GM21576 (cell line): ENCODE results near the gene PALLD.
"Not testable (repeated sequence)": the region's sequence is repeated elsewhere in the genome, so short reads cannot be mapped to it uniquely, and the experiment has no call there.

Experiments
- ATAC-seq: cut with Tn5 transposase; IDR thresholded peaks from one replicate; pipeline ENCODE4 v1.9.1; 2021; ENCODE audit warnings: mild to moderate bottlenecking, moderate library complexity; ENCODE audit not compliant: unreplicated experiment

PALLD gene

GRCh38 chr4:168691631-168692369 lies 194.9 kb downstream of the PALLD start:
- ATAC-seq: no peak

- ATAC-seq: no peak
Measured at GRCh38 chr4:168693750-168694490, 197.1 kb downstream of the PALLD start.

- ATAC-seq: no peak
Measured at GRCh38 chr4:168694667-168695066, 197.8 kb downstream of the PALLD start.

GRCh38 chr4:168695288-168695687 lies 198.4 kb downstream of the PALLD start:
- no peak for ATAC-seq

GRCh38 chr4:168696280-168696679 lies 199.4 kb downstream of the PALLD start:
- no peak for ATAC-seq

- ATAC-seq: no peak
Measured at GRCh38 chr4:168696826-168697225, 200.0 kb downstream of the PALLD start.

- ATAC-seq: no peak
Measured at GRCh38 chr4:168699224-168699878, 202.5 kb downstream of the PALLD start.

GRCh38 chr4:168701061-168701460 lies 204.2 kb downstream of the PALLD start:
- ATAC-seq: no peak

- not testable (repeated sequence) for ATAC-seq
Measured at GRCh38 chr4:168702581-168703087, 205.8 kb downstream of the PALLD start.

GRCh38 chr4:168705121-168705520 lies 208.3 kb downstream of the PALLD start:
- ATAC-seq: no peak

- no peak for ATAC-seq
Measured at GRCh38 chr4:168707205-168707604, 210.4 kb downstream of the PALLD start.

GRCh38 chr4:168708108-168708507 lies 211.3 kb downstream of the PALLD start:
- no peak for ATAC-seq

- no peak for ATAC-seq
Measured at GRCh38 chr4:168710353-168710946, 213.6 kb downstream of the PALLD start.

- ATAC-seq: no peak
Measured at GRCh38 chr4:168711197-168712140, 214.6 kb downstream of the PALLD start.

GRCh38 chr4:168712316-168712890 lies 215.6 kb downstream of the PALLD start:
- no peak for ATAC-seq

GRCh38 chr4:168713253-168713652 lies 216.4 kb downstream of the PALLD start:
- no peak for ATAC-seq

GRCh38 chr4:168715896-168716295 lies 219.0 kb downstream of the PALLD start:
- ATAC-seq: no peak

GRCh38 chr4:168716406-168717129 lies 219.7 kb downstream of the PALLD start:
- no peak for ATAC-seq

- ATAC-seq: no peak
Measured at GRCh38 chr4:168717847-168718246, 221.0 kb downstream of the PALLD start.
